Measurements from ENCODE around the gene ABCF1. TPM values are rescaled to one million over a fixed set of nuclear protein-coding genes. Genes with fewer than 3 reads are reported as not detected.

Gene ABCF1
- total RNA-seq, 1 donor from 2014 or later, result 94.5 TPM

DNA sequence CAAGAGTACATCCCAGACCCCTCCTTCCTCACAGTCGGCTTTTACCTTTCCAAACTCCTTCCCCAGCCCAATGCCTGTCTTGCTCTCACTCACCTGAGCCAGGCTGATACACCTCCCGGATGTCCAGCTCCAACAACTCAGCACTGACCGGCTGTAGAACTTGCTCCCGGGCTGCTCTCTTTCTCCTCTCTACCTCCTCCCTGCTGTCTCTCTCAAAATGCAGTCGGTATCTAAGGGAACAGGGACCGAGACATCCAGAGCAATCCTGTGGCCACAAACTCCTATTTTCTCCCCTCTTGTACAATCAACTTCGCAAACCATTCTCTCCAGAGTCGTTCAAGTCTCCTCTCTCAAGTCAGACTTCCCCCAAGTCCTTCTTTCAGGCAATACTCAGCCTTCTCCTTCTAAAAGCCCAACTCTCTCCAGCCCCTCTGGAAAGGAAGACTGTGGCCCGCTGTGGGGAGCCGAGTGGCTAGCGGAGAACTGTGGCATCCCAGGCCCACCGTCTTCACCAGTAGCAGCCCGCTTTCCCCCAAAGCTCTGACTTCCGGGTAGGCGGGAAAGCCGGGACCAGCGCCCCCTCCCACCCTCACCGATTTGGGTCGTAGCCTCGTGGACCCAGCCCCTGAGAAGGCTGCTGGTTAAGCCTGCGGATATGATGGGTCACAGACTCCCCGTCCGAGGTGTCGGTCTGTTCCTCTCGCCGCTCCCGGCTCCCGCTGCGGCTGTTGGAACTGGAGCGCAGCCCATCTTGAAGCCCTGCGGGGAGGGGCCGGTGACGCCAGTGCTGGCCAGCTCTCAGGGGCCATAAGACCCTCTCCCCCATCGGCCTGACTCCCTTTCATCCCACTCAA is 16.1 kb upstream of the ABCF1 start:
- intact Hi-C loops (cut with micrococcal nuclease), result loop anchor here (5.0 to 10.0 kb wide), 2 partner anchors 340 to 488 kb away; partner anchors contain the start of genes PPP1R11 and TRIM26
- no peaks in the 10 kb centered on the region for H3K9me3 Mint-ChIP-seq
- POLR2A ChIA-PET, result interaction anchor here (0.6 to 5.3 kb wide), 21 partner anchors 11 to 1169 kb away, joined by 3 to 63 read pairs (median 5); partner anchors contain the start of genes ABCF1, MDC1, MRPS18B and PPP1R10
- peak overlapping the region; percentile 97 for H3K27ac Mint-ChIP-seq
- ATAC-seq (ENCODE audit: low read depth) (no peak), DNase-seq (no peak)
- CTCF ChIA-PET, result interaction anchor here (0.9 to 3.2 kb wide), 5 partner anchors 10 to 73 kb away, joined by 4 to 15 read pairs (median 5); no protein-coding TSS in a partner anchor
- no peaks in the 10 kb centered on the region for H3K27me3 Mint-ChIP-seq
- peaks cover 73% of the 10 kb centered on the region for H3K36me3 Mint-ChIP-seq (ENCODE audit: low read depth)
- peak overlapping the region; percentile 94 for H3K4me3 Mint-ChIP-seq
- peaks cover 39% of the 10 kb centered on the region for H3K4me1 Mint-ChIP-seq
- TF ChIP-seq CTCF (IDR thresholded peaks at IDR 0.05), result no peak

DNA sequence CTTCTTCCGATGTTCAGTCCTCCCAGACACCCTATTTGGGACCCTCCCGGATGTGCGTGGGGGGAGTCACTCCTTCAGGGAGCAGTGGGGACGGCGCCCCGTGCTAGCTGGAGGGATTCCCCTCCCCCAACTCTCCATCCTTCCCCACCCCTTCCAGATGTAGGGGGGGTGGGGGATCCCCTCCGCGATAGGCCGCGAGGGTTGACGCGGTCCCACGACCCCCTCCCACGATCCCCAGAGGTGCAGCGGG is 15.5 kb upstream of the ABCF1 start:
- Mint-ChIP-seq H3K9me3 (no peaks in the 10 kb centered on the region), H3K4me1 (peaks cover 40% of the 10 kb centered on the region), H3K27me3 (no peaks in the 10 kb centered on the region), H3K27ac (peak overlapping the region; percentile 97), H3K36me3 (ENCODE audit: low read depth) (peaks cover 71% of the 10 kb centered on the region), H3K4me3 (peak overlapping the region; percentile 94)
- ChIA-PET POLR2A (interaction anchor here (0.6 to 5.3 kb wide), 19 partner anchors 11 to 1168 kb away, joined by 3 to 63 read pairs (median 5); partner anchors contain the start of genes ABCF1, MDC1, MRPS18B and PPP1R10), CTCF (interaction anchor here (0.9 to 3.2 kb wide), 4 partner anchors 11 to 73 kb away, joined by 5 to 15 read pairs (median 10); no protein-coding TSS in a partner anchor)
- DNase-seq (no peak), ATAC-seq (ENCODE audit: low read depth) (no peak)
- intact Hi-C loops (cut with micrococcal nuclease), result loop anchor here (1.0 to 10.0 kb wide), 10 partner anchors 14 to 1065 kb away; partner anchors contain the start of genes ABCF1, C6orf136, DHX16 and HLA-E
- TF ChIP-seq CTCF (IDR thresholded peaks at IDR 0.05), result no peak

DNA sequence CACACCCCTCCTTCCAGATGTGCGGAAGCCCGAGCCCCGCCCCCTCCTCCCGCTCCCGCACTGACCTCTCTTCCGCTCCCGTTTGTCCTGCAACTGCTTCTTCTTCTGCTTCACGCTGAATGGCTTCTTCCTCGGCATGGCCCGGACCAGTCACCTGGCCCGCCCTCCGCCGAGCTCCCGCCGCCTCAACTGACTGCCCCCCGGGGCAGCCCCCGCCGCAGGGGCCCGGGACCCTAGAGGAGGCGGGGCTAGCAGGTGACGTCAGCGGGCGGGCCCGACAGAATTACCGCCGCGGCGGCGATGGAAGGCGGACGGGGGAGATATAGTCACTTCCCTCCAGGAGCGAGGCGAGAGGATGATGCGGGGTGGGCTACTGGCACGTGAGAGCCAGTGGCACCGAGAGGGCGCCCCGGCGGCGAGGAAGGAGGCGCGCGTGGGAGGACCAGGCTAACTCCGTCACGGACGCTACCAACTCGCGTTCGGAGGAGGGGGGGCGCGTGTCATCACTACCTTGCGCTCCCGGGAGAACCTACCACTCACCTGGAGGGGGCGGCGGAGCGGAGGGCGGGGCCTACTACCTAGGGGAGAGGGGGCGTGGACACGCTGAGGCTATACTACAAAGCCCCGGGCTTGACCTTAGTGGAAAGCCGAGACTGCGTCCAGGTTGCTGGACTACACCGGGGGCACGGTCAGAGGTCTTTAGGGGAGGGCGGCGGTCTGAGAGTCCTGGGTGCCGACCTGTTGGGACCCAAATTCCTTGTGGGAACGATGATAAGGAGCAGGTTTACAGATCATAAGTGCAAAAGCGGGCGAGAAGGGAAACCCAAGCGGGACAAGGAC is 15.0 kb upstream of the ABCF1 start, which contains the start of gene GNL1:
Gene GNL1, minus strand, starts transcription at position 424 of the 840 bp plus-strand sequence. Its CDS starts 286 bp downstream, at position 138.
- peak within 1 kb of the TSS; percentile 94 for H3K4me3 Mint-ChIP-seq
- peaks cover 40% of the 10 kb centered on the region for H3K4me1 Mint-ChIP-seq
- ATAC-seq (ENCODE audit: low read depth) (peak; percentile 89), DNase-seq (peak; percentile 99)
- H3K9me3 Mint-ChIP-seq, result no peaks in the 10 kb centered on the region
- no peaks in the 10 kb centered on the region for H3K27me3 Mint-ChIP-seq
- POLR2A ChIA-PET, result interaction anchor here (0.6 to 5.3 kb wide), 29 partner anchors 10 to 1168 kb away, joined by 3 to 63 read pairs (median 5); partner anchors contain the start of genes ABCF1, DDX39B, DHX16 and HLA-E
- H3K27ac Mint-ChIP-seq, result peak within 1 kb of the TSS; percentile 97
- CTCF ChIA-PET, result interaction anchor here (0.9 to 3.2 kb wide), 6 partner anchors 11 to 174 kb away, joined by 4 to 15 read pairs (median 5); no protein-coding TSS in a partner anchor
- no peak for TF ChIP-seq CTCF (IDR thresholded peaks at IDR 0.05)
- intact Hi-C loops (cut with micrococcal nuclease), result loop anchor here (1.0 to 10.0 kb wide), 10 partner anchors 15 to 1065 kb away; partner anchors contain the start of genes ABCF1, C6orf136, DHX16 and HLA-E
- peaks cover 66% of the 10 kb centered on the region for H3K36me3 Mint-ChIP-seq (ENCODE audit: low read depth)

GRCh38 chr6:30556906-30557682 is 14.1 kb upstream of the ABCF1 start, which contains the start of gene PRR3:
PRR3 (plus strand) TSS chr6:30557295; CDS start chr6:30557345, 50 bp downstream.
- peak; percentile 54 for ATAC-seq (ENCODE audit: low read depth)
- H3K4me1 Mint-ChIP-seq, result peaks cover 40% of the 10 kb centered on the region
- no peak for TF ChIP-seq CTCF (IDR thresholded peaks at IDR 0.05)
- ChIA-PET CTCF (interaction anchor here (1.2 to 2.7 kb wide), 5 partner anchors 12 to 173 kb away, joined by 4 to 14 read pairs (median 5); no protein-coding TSS in a partner anchor), POLR2A (interaction anchor here (0.6 to 5.3 kb wide), 29 partner anchors 9 to 985 kb away, joined by 3 to 63 read pairs (median 5); partner anchors contain the start of genes ABCF1, DDX39B, DHX16 and HLA-E)
- peak; percentile 68 for DNase-seq
- peaks cover 63% of the 10 kb centered on the region for H3K36me3 Mint-ChIP-seq (ENCODE audit: low read depth)
- H3K4me3 Mint-ChIP-seq, result peak within 1 kb of the TSS; percentile 94
- H3K9me3 Mint-ChIP-seq, result no peaks in the 10 kb centered on the region
- intact Hi-C loops (cut with micrococcal nuclease), result loop anchor here (1.0 to 10.0 kb wide), 11 partner anchors 14 to 1064 kb away; partner anchors contain the start of genes ABCF1, C6orf136, DHX16 and HLA-E
- peak within 1 kb of the TSS; percentile 97 for H3K27ac Mint-ChIP-seq
- H3K27me3 Mint-ChIP-seq, result no peaks in the 10 kb centered on the region
